ENCODE data around the gene ATG101.

- TF ChIP-seq POLR2AphosphoS5 (IDR thresholded peaks at IDR 0.05; ENCODE audit: low read depth, low read length) = no peak
- TF ChIP-seq POU2F2 (IDR thresholded peaks at IDR 0.05; ENCODE audit: low read depth, low read length) = no peak
- no peak for TF ChIP-seq POLR2A (IDR thresholded peaks at IDR 0.05; ENCODE audit: low read depth, low read length)
- no peak for TF ChIP-seq TAF1 (IDR thresholded peaks at IDR 0.05; ENCODE audit: low read depth, low read length)
These were observed 34.6 kb upstream of the ATG101 start for GRCh38 chr12:52035190-52035589.

All from GM12891 (cell line).